K562 (cell line): Measurements from ENCODE around the gene GHRL. TPM values are rescaled to one million over a fixed set of nuclear protein-coding genes. Genes with fewer than 3 reads are reported as not detected.

Experiments used
- ARID1B ChIP-seq: fragments of 450-650 bp; IDR thresholded peaks from 2 replicates; pipeline ENCODE4 v1.6.1; 2016; ENCODE audit warnings: antibody characterized with exemption, mild to moderate bottlenecking, inconsistent platforms
- FOSL1 ChIP-seq: fragments of 200-800 bp; sonication (Bioruptor generic); conservative IDR thresholded peaks from 2 replicates; pipeline ENCODE4 v1.6.1; 2016; ENCODE audit warnings: missing genetic modification characterization, missing compliant biosample characterization
- MYNN ChIP-seq, 2 experiments: sonication (generic); formaldehyde crosslinking in 1 of 2; IDR thresholded peaks; 2 replicates each; pipeline versions ENCODE4 v1.5.0 to v1.6.1; 2016 to 2020; ENCODE audit warnings: antibody characterized with exemption in 1 of 2, missing genetic modification reagents in 1 of 2
- NFE2 ChIP-seq: IDR thresholded peaks from 2 replicates; pipeline ENCODE4 v1.6.1; 2014; ENCODE audit warnings: antibody characterized with exemption, low read depth
- RAD51 ChIP-seq: fragments of 450-650 bp; IDR thresholded peaks from 2 replicates; pipeline ENCODE4 v1.7.1; 2016; ENCODE audit warnings: low read depth, mild to moderate bottlenecking, borderline replicate concordance
- RBBP5 ChIP-seq: fragments of 200-600 bp; sonication (generic); IDR thresholded peaks from 2 replicates; pipeline ENCODE4 v1.6.1; 2012; ENCODE audit warnings: borderline replicate concordance, mild to moderate bottlenecking, low read length, control low read depth, inconsistent platforms; ENCODE audit not compliant: insufficient read depth, poor library complexity, severe bottlenecking
- TEAD1 ChIP-seq, 2 experiments: fragments of 450-650 bp in 1 of 2; sonication (generic) in 1 of 2; formaldehyde crosslinking; IDR thresholded peaks; 2 replicates each; pipeline versions ENCODE4 v1.4.0 to v1.8.0; 2020 to 2022; ENCODE audit warnings: mild to moderate bottlenecking in 2 of 2, missing genetic modification reagents in 1 of 2
- ZNF584 ChIP-seq: fragments of 200-800 bp; sonication (Bioruptor generic); IDR thresholded peaks from 2 replicates; pipeline ENCODE4 v1.6.1; 2016; ENCODE audit warnings: low read depth, mild to moderate bottlenecking, missing genetic modification characterization, missing compliant biosample characterization
- ZNF766 ChIP-seq: fragments of 200-800 bp; sonication (Bioruptor generic); conservative IDR thresholded peaks from 2 replicates; pipeline ENCODE4 v1.6.1; 2016; ENCODE audit warnings: missing genetic modification characterization, missing compliant biosample characterization
- polyA plus RNA-seq, 8 experiments: library from polyadenylated mRNA; depleted of rRNA in 4 of 8; stranded (reverse) in 5 of 8; unstranded in 3 of 8; fragments of >200 nt; fragmentation: Nextera tagmentation in 2 of 8; fragmentation: Illumina TruSeq in 1 of 8; extraction: Ambion mirVana in 2 of 8; extraction: Trizol in 1 of 8; gene quantifications; 2 replicates each; pipeline versions ENCODE4 v1.2.1 to v1.2.3, GENCODE V29; 2011 to 2014; ENCODE audit warnings: inconsistent platforms in 1 of 8, missing spikeins in 1 of 8
- total RNA-seq, 7 experiments: library from RNA; depleted of rRNA in 6 of 7; stranded (reverse); fragments of >200 nt in 6 of 7; fragmentation: Illumina TruSeq in 2 of 7; extraction: Trizol in 2 of 7; gene quantifications; 2 replicates each; pipeline versions ENCODE4 v1.2.1 to v1.2.3, GENCODE V29; 2011 to 2021; ENCODE audit warnings: low replicate concordance in 1 of 7
- TF ChIP-seq, protein P1 (sequence below): fragments of 450-650 bp; IDR thresholded peaks from 2 replicates; pipeline ENCODE4 v1.6.1; 2017; ENCODE audit warnings: antibody characterized with exemption, mild to moderate bottlenecking
- TF ChIP-seq, protein P2 (sequence below), 2 experiments: fragments of 450-650 bp; IDR thresholded peaks; 2 replicates each; pipeline ENCODE4 v1.6.1; 2018; ENCODE audit warnings: mild to moderate bottlenecking in 2 of 2, low read depth in 1 of 2; ENCODE audit not compliant: partially characterized antibody in 2 of 2
- TF ChIP-seq, protein P3 (sequence below), 3 experiments: fragments of 200-800 bp in 1 of 3; fragments of 250-450 bp in 1 of 3; fragments of 450-650 bp in 1 of 3; sonication (Bioruptor Pico) in 1 of 3; sonication (Bioruptor generic) in 1 of 3; formaldehyde crosslinking in 1 of 3; IDR thresholded peaks; 2 replicates each; pipeline versions ENCODE4 v1.6.1 to v1.8.0; 2016 to 2022; ENCODE audit warnings: mild to moderate bottlenecking in 2 of 3, missing genetic modification characterization in 2 of 3, missing compliant biosample characterization in 1 of 3, moderate library complexity in 1 of 3

The GHRL gene
- total and polyA plus RNA-seq, 9 of the 15 experiments (the other 6 are each of a cell fraction or from before 2014, with no cell fraction given): 0.08 to 0.29 (median 0.15) TPM; not detected in 5

DNA sequence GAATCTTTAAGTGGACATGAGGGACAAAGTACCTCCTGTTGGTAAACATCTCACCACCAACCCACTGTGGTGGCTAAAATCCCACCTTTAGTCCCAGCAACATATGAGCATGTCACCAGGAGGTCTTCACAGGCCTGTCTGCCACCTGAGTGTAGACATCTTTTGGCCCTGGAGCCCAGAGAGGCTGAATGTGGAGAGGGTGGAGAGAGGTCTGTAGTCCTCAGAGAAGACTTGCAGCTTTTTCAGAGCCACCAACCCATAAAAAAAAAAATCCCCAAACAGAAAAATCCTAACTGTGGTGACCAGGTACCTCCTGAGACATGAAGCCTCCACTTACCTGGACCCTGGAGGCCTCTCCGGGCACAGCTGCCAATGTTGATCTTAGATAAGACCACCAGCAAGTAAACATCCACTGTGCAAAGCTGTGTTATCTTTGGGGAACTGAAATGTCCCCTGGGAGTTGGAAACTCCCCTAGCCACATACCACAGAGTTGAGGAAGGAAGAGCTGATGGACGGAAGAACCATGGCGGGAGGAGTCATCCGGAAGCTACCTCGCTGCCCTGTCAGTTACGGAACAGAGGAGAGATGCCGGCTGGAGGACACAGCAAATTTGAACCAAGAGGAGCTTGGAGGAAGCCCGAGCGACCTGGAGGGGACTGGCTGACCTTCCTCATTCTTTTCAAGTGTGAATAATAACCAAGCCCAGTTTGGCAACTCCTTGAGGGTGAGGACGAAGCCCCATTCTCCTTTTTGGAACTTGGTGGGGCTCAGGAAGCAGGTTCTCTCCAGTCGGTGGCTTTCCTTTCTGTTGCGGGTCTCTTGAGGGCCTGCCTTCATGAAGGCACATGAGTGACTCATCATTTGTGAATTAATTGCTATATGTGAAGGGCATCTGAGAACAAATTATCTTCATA is at the start of gene GHRL (continued):
- TF ChIP-seq, protein P1, sequence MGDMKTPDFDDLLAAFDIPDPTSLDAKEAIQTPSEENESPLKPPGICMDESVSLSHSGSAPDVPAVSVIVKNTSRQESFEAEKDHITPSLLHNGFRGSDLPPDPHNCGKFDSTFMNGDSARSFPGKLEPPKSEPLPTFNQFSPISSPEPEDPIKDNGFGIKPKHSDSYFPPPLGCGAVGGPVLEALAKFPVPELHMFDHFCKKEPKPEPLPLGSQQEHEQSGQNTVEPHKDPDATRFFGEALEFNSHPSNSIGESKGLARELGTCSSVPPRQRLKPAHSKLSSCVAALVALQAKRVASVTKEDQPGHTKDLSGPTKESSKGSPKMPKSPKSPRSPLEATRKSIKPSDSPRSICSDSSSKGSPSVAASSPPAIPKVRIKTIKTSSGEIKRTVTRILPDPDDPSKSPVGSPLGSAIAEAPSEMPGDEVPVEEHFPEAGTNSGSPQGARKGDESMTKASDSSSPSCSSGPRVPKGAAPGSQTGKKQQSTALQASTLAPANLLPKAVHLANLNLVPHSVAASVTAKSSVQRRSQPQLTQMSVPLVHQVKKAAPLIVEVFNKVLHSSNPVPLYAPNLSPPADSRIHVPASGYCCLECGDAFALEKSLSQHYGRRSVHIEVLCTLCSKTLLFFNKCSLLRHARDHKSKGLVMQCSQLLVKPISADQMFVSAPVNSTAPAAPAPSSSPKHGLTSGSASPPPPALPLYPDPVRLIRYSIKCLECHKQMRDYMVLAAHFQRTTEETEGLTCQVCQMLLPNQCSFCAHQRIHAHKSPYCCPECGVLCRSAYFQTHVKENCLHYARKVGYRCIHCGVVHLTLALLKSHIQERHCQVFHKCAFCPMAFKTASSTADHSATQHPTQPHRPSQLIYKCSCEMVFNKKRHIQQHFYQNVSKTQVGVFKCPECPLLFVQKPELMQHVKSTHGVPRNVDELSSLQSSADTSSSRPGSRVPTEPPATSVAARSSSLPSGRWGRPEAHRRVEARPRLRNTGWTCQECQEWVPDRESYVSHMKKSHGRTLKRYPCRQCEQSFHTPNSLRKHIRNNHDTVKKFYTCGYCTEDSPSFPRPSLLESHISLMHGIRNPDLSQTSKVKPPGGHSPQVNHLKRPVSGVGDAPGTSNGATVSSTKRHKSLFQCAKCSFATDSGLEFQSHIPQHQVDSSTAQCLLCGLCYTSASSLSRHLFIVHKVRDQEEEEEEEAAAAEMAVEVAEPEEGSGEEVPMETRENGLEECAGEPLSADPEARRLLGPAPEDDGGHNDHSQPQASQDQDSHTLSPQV: peak; percentile 57; the same call in 1 of the 2 replicates
- TF ChIP-seq TEAD1 (CRISPR knock-in tag; IDR thresholded peaks at IDR 0.05) (peak in 1 of 2 experiments; percentile 74; a peak in 2 of 4 replicates), ARID1B (peak; percentile 75), FOSL1 (tag) (peak; percentile 48; the same call in 1 of the 2 replicates), ZNF584 (CRISPR knock-in tag) (0 out of 2 replicates have a peak, but pooled peaks have one; percentile 50), RAD51 (no peak), RBBP5 (peak; percentile 36), MYNN (IDR thresholded peaks at IDR 0.05) (peak; percentile 79), MYNN (CRISPR knock-in tag; IDR thresholded peaks at IDR 0.05) (no peak), ZNF766 (CRISPR knock-in tag) (peak; percentile 69; the same call in 1 of the 2 replicates), NFE2 (peak; percentile 45)
- TF ChIP-seq, protein P2, sequence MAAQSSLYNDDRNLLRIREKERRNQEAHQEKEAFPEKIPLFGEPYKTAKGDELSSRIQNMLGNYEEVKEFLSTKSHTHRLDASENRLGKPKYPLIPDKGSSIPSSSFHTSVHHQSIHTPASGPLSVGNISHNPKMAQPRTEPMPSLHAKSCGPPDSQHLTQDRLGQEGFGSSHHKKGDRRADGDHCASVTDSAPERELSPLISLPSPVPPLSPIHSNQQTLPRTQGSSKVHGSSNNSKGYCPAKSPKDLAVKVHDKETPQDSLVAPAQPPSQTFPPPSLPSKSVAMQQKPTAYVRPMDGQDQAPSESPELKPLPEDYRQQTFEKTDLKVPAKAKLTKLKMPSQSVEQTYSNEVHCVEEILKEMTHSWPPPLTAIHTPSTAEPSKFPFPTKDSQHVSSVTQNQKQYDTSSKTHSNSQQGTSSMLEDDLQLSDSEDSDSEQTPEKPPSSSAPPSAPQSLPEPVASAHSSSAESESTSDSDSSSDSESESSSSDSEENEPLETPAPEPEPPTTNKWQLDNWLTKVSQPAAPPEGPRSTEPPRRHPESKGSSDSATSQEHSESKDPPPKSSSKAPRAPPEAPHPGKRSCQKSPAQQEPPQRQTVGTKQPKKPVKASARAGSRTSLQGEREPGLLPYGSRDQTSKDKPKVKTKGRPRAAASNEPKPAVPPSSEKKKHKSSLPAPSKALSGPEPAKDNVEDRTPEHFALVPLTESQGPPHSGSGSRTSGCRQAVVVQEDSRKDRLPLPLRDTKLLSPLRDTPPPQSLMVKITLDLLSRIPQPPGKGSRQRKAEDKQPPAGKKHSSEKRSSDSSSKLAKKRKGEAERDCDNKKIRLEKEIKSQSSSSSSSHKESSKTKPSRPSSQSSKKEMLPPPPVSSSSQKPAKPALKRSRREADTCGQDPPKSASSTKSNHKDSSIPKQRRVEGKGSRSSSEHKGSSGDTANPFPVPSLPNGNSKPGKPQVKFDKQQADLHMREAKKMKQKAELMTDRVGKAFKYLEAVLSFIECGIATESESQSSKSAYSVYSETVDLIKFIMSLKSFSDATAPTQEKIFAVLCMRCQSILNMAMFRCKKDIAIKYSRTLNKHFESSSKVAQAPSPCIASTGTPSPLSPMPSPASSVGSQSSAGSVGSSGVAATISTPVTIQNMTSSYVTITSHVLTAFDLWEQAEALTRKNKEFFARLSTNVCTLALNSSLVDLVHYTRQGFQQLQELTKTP (IDR thresholded peaks at IDR 0.05; ENCODE audit: low read depth in 1 of 2, partially characterized antibody in 2 of 2): peak in 1 of 2 experiments; percentile 34
- TF ChIP-seq, protein P3, sequence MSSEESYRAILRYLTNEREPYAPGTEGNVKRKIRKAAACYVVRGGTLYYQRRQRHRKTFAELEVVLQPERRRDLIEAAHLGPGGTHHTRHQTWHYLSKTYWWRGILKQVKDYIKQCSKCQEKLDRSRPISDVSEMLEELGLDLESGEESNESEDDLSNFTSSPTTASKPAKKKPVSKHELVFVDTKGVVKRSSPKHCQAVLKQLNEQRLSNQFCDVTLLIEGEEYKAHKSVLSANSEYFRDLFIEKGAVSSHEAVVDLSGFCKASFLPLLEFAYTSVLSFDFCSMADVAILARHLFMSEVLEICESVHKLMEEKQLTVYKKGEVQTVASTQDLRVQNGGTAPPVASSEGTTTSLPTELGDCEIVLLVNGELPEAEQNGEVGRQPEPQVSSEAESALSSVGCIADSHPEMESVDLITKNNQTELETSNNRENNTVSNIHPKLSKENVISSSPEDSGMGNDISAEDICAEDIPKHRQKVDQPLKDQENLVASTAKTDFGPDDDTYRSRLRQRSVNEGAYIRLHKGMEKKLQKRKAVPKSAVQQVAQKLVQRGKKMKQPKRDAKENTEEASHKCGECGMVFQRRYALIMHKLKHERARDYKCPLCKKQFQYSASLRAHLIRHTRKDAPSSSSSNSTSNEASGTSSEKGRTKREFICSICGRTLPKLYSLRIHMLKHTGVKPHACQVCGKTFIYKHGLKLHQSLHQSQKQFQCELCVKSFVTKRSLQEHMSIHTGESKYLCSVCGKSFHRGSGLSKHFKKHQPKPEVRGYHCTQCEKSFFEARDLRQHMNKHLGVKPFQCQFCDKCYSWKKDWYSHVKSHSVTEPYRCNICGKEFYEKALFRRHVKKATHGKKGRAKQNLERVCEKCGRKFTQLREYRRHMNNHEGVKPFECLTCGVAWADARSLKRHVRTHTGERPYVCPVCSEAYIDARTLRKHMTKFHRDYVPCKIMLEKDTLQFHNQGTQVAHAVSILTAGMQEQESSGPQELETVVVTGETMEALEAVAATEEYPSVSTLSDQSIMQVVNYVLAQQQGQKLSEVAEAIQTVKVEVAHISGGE (CRISPR knock-in tag; IDR thresholded peaks at IDR 0.05): peak in 1 of 3 experiments; percentile 84; a peak in 2 of 6 replicates
